Astrocyte (in vitro differentiated cells and primary cell): ENCODE results near the gene MPEG1. TPM values are rescaled to one million over a fixed set of nuclear protein-coding genes. Genes with fewer than 3 reads are reported as not detected.

Experiments used
- DNase-seq: peaks from one replicate; pipeline ENCODE4 v3.0.0-alpha.2; 2010; ENCODE audit warnings: low read depth
- FAIRE-seq: peaks from 2 replicates; lab custom pipeline; 2011; peaks lifted over from hg19 to GRCh38; lab: Jason Lieb, UNC
- H2AFZ ChIP-seq: 2 replicates; pipeline ENCODE4 v1.6.0; 2012; ENCODE audit warnings: low read depth, low read length, inconsistent platforms
- H3K27ac ChIP-seq: 2 replicates; pipeline ENCODE4 v1.5.1; 2011; ENCODE audit warnings: low read depth, low read length, inconsistent platforms
- H3K27me3 ChIP-seq: 2 replicates; pipeline ENCODE4 v1.6.0; 2011; ENCODE audit warnings: low read length, inconsistent platforms; ENCODE audit not compliant: insufficient read depth
- H3K36me3 ChIP-seq: 2 replicates; pipeline ENCODE4 v1.5.1; 2011; ENCODE audit warnings: low read length, inconsistent platforms; ENCODE audit not compliant: insufficient read depth
- H3K4me1 ChIP-seq: 2 replicates; pipeline ENCODE4 v1.5.1; 2011; ENCODE audit warnings: low read length, inconsistent platforms; ENCODE audit not compliant: insufficient read depth
- H3K4me2 ChIP-seq: 2 replicates; pipeline ENCODE4 v1.6.0; 2012; ENCODE audit warnings: low read length, inconsistent platforms
- H3K4me3 ChIP-seq: 2 replicates; pipeline ENCODE4 v1.5.1; 2011; ENCODE audit warnings: low read depth, mild to moderate bottlenecking, low read length, inconsistent platforms; ENCODE audit not compliant: insufficient read depth
- H3K79me2 ChIP-seq: 2 replicates; pipeline ENCODE4 v1.6.0; 2012; ENCODE audit warnings: mild to moderate bottlenecking, low read length, inconsistent platforms; ENCODE audit not compliant: insufficient read depth
- H3K9ac ChIP-seq: 2 replicates; pipeline ENCODE4 v1.6.0; 2012; ENCODE audit warnings: mild to moderate bottlenecking, low read length, inconsistent platforms
- H3K9me3 ChIP-seq: 2 replicates; pipeline ENCODE4 v1.5.1; 2012; ENCODE audit warnings: low read depth, mild to moderate bottlenecking, low read length, inconsistent platforms; ENCODE audit not compliant: insufficient read depth
- H4K20me1 ChIP-seq: 2 replicates; pipeline ENCODE4 v1.6.0; 2012; ENCODE audit warnings: low read length, inconsistent platforms; ENCODE audit not compliant: insufficient read depth
- H3K27ac Mint-ChIP-seq: one replicate; pipeline ENCODE4 v1.8.0; 2021; ENCODE audit warnings: mild to moderate bottlenecking, mixed read lengths; ENCODE audit not compliant: unreplicated experiment
- H3K27me3 Mint-ChIP-seq: one replicate; pipeline ENCODE4 v1.8.0; 2021; ENCODE audit warnings: low read depth, mixed read lengths; ENCODE audit not compliant: unreplicated experiment
- H3K36me3 Mint-ChIP-seq: one replicate; pipeline ENCODE4 v1.8.0; 2021; ENCODE audit warnings: low read depth, mixed read lengths; ENCODE audit not compliant: unreplicated experiment
- H3K4me1 Mint-ChIP-seq: one replicate; pipeline ENCODE4 v1.8.0; 2021; ENCODE audit warnings: low read depth, mixed read lengths; ENCODE audit not compliant: unreplicated experiment
- H3K4me3 Mint-ChIP-seq: one replicate; pipeline ENCODE4 v1.8.0; 2021; ENCODE audit warnings: mild to moderate bottlenecking, moderate library complexity, mixed read lengths; ENCODE audit not compliant: unreplicated experiment
- H3K9me3 Mint-ChIP-seq: one replicate; pipeline ENCODE4 v1.8.0; 2021; ENCODE audit warnings: mild to moderate bottlenecking, mixed read lengths; ENCODE audit not compliant: unreplicated experiment
- CTCF ChIP-seq: IDR thresholded peaks from 2 replicates; pipeline ENCODE4 v1.5.1; 2011; ENCODE audit warnings: low read depth, mild to moderate bottlenecking, inconsistent platforms, low read length, moderate library complexity; ENCODE audit not compliant: insufficient read depth
- EZH2 ChIP-seq: IDR thresholded peaks from 2 replicates; pipeline ENCODE4 v1.6.1; 2012; ENCODE audit warnings: mild to moderate bottlenecking, low read length, inconsistent platforms; ENCODE audit not compliant: insufficient read depth
- total RNA-seq: library from RNA; stranded (reverse); gene quantifications from 2 replicates; pipeline ENCODE4 v1.2.1, GENCODE V29; 2021

Gene MPEG1
- total RNA-seq, 1 donor from 2014 or later = not detected

DNA sequence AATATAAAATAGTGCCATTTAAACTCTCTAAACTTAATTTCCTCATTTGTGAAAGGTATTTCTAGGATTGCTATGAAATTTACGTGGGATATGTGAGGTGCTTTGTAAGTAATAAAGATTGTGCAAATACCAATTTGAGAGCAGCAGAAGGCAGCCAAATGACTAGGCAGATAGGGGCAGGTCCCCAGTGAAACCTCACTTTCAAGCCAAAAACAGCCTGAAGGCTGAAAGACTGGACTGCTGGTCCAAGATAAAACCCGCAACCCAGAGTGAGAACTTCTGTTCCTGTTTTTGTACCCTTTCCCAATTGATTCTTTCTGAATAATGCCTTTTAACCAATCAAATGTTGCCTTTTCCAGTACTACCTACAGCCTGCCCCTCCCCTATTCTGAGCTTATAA lies 33.6 kb downstream of the MPEG1 start:
- H3K4me1 Mint-ChIP-seq = peaks cover 19% of the 10 kb centered on the region
- H3K36me3 ChIP-seq = no peaks in the 10 kb centered on the region
- H3K79me2 ChIP-seq = no peaks in the 10 kb centered on the region
- DNase-seq = no peak
- H3K27ac ChIP-seq = no peak overlapping the region
- no peak for FAIRE-seq
- TF ChIP-seq EZH2 (no peak), CTCF (no peak)
- no peak overlapping the region for H3K9ac ChIP-seq
- H3K36me3 Mint-ChIP-seq = peaks cover 22% of the 10 kb centered on the region
- H3K27ac Mint-ChIP-seq = no peak overlapping the region
- no peak overlapping the region for H2AFZ ChIP-seq
- H3K4me1 ChIP-seq = no peaks in the 10 kb centered on the region
- H3K9me3 ChIP-seq = no peaks in the 10 kb centered on the region
- no peaks in the 10 kb centered on the region for H3K27me3 Mint-ChIP-seq
- no peaks in the 10 kb centered on the region for H4K20me1 ChIP-seq
- no peak overlapping the region for H3K4me2 ChIP-seq
- H3K9me3 Mint-ChIP-seq = peaks cover 5% of the 10 kb centered on the region
- H3K4me3 Mint-ChIP-seq = no peak overlapping the region
- H3K27me3 ChIP-seq = peaks cover 23% of the 10 kb centered on the region
- H3K4me3 ChIP-seq = no peak overlapping the region

GRCh38 chr11:59178402-59178801 lies 34.3 kb downstream of the MPEG1 start:
- H3K4me2 ChIP-seq = no peak overlapping the region
- H3K27ac Mint-ChIP-seq = no peak overlapping the region
- H3K36me3 Mint-ChIP-seq = peaks cover 21% of the 10 kb centered on the region
- peaks cover 26% of the 10 kb centered on the region for H3K27me3 ChIP-seq
- H3K9me3 Mint-ChIP-seq = peaks cover 5% of the 10 kb centered on the region
- H3K4me3 Mint-ChIP-seq = no peak overlapping the region
- TF ChIP-seq EZH2 = no peak
- no peak for TF ChIP-seq CTCF
- no peaks in the 10 kb centered on the region for H3K27me3 Mint-ChIP-seq
- no peak for DNase-seq
- H3K4me3 ChIP-seq = no peak overlapping the region
- H2AFZ ChIP-seq = no peak overlapping the region
- no peak overlapping the region for H3K27ac ChIP-seq
- FAIRE-seq = no peak
- no peak overlapping the region for H3K9ac ChIP-seq
- H3K4me1 ChIP-seq = peaks cover under 1% of the 10 kb centered on the region
- H3K36me3 ChIP-seq = no peaks in the 10 kb centered on the region
- peaks cover 24% of the 10 kb centered on the region for H3K4me1 Mint-ChIP-seq
- H3K79me2 ChIP-seq = no peaks in the 10 kb centered on the region
- no peaks in the 10 kb centered on the region for H3K9me3 ChIP-seq
- no peaks in the 10 kb centered on the region for H4K20me1 ChIP-seq

- Histone ChIP-seq H3K4me3 (no peak overlapping the region), H3K27ac (no peak overlapping the region), H4K20me1 (no peaks in the 10 kb centered on the region), H2AFZ (no peak overlapping the region), H3K36me3 (no peaks in the 10 kb centered on the region), H3K4me2 (no peak overlapping the region), H3K4me1 (peaks cover 11% of the 10 kb centered on the region), H3K79me2 (no peaks in the 10 kb centered on the region), H3K9me3 (no peaks in the 10 kb centered on the region), H3K27me3 (peaks cover 27% of the 10 kb centered on the region), H3K9ac (no peak overlapping the region)
- peaks cover 5% of the 10 kb centered on the region for H3K9me3 Mint-ChIP-seq
- H3K4me1 Mint-ChIP-seq = peaks cover 24% of the 10 kb centered on the region
- no peak overlapping the region for H3K4me3 Mint-ChIP-seq
- H3K27me3 Mint-ChIP-seq = no peaks in the 10 kb centered on the region
- FAIRE-seq (no peak), DNase-seq (no peak)
- TF ChIP-seq EZH2 (no peak), CTCF (no peak)
- no peak overlapping the region for H3K27ac Mint-ChIP-seq
- peaks cover 6% of the 10 kb centered on the region for H3K36me3 Mint-ChIP-seq
Observed at GRCh38 chr11:59176330-59176729, 36.4 kb downstream of the MPEG1 start.
